Stromal cell of bone marrow (primary cell): ENCODE data around the gene TNK1.
"Not testable (repeated sequence)": the region's sequence is repeated elsewhere in the genome, so short reads cannot be mapped to it uniquely, and the experiment has no call there.

Source experiments
- DNase-seq: peaks from one replicate; pipeline ENCODE4 v3.0.0-alpha.2; 2012; ENCODE audit warnings: low read depth

TNK1 gene

GRCh38 chr17:7380855-7381683, at the start of gene TNK1:
TNK1 (plus strand) TSS chr17:7381089; CDS start chr17:7382927, 1,838 bp downstream.
- no peak for DNase-seq

DNA sequence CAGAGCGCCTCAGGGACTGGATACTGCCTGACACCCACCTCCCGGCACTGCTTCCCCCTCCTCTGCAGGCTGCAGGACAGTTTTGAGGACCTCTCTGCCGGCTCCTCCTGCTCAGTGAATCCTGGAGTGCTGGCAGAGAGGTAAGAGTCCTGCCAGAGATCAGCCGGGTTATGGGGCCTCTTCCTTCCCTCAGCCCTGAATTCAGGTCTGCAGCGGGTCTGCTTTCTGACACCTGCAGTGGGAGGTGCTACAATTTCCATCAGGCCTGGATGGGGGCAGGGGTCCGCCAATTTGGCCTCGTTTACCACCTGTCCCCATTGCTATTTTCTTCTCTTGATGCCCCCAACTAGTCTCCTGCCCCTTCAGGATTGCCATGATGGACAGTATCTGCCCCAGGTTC, 48.8 kb upstream of the TNK1 start:
- no peak for DNase-seq

- not testable (repeated sequence) for DNase-seq
Observed at GRCh38 chr17:7332600-7333069, 48.3 kb upstream of the TNK1 start.

DNA sequence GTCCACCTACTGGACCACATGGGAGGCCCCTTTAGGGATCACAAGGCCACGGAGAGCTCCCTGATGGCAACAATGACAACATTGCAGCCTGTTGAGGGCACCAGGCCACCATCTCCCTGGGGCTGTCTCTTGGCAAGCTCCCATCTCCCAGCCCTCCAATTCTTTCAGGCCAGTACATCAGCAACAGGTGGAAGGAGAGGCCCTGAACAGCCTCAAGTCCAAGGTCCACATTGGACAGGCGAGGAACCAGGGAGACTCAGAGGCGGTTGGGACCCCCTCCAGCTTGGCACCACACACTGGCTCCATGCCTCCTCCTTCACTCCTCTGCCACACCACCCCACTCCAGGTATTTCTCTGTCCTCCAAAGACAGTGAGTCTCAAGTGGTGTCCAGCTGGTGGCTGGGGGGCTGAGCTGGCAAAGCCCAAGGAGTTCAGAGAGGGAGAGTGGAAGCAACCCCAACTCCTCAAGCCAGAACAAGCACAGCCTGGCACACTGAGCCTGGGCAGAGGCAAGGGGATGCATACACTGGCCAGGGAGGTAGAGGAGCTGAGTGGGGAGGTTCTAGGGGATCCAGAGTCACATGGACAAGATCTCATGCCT, 45.9 kb upstream of the TNK1 start:
- no peak for DNase-seq

- not testable (repeated sequence) for DNase-seq
Observed at GRCh38 chr17:7335765-7336164, 45.1 kb upstream of the TNK1 start.

GRCh38 chr17:7336240-7337175, 44.4 kb upstream of the TNK1 start, which contains the start of gene ACAP1:
ACAP1 (plus strand) TSS chr17:7336529; CDS start chr17:7336735, 206 bp downstream.
- no peak for DNase-seq

DNA sequence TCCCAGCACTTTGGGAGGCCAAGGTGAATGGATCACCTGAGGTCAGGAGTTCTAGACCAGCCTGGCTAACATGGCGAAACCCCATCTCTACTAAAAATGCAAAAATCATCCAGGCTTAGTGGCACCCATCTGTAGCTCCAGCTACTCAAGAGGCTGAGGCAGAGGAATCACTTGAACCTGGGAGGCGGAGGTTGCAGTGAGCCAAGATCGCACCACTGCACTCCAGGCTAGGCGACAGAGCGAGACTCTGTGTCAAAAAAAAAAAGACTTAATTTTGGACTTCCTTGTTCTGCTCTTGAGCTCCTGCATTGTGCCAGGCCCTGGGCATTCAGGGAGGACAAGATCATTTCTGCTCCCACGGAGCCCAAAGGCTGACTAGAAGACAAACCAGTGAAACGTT, 43.3 kb upstream of the TNK1 start:
- DNase-seq = not testable (repeated sequence)

DNA sequence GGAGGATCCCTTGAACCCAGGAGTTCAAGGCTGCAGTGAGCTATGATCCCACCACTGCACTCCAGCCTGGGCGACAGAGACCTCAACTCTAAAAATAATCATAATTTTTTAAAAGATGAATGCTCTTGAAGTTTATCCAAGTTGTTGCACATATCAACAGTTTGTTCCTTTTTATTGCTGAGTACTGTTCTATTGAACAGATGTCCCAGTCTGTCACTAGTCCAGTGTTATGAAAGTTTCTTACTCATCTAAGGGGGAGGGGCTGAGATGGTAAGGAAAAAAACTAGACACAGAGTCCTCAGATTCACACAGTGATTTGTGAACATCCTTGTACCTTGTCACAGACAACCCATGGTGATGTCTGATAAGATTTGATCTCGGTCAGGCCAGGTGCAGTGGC, 40.7 kb upstream of the TNK1 start:
- DNase-seq = no peak

DNA sequence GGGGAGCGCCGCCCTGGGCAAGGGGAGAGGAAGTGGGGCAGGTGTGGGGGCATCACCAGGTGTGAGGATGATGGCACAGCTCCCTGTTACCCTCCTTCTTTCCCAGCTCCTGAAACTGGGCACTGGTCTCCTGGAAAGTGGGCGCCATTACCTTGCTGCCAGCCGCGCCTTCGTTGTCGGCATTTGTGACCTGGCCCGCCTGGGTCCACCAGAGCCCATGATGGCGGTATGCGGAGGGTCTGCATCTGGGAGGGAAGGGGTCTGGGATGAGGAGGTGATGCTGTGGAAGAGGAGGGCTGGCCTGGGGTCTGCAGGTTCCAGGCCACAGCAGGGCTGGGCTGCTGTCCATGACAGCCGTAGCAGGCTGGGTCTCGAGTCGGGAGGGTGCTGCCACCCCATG, 39.0 kb upstream of the TNK1 start:
- DNase-seq = no peak

- DNase-seq = no peak
Observed at GRCh38 chr17:7343250-7343649, 37.6 kb upstream of the TNK1 start.

- DNase-seq = no peak
Observed at GRCh38 chr17:7346761-7347614, 33.9 kb upstream of the TNK1 start.

- DNase-seq = no peak
Observed at GRCh38 chr17:7347630-7348477, 33.0 kb upstream of the TNK1 start.

- peak; percentile 34 for DNase-seq
Observed at GRCh38 chr17:7348478-7349242, 32.2 kb upstream of the TNK1 start.

DNA sequence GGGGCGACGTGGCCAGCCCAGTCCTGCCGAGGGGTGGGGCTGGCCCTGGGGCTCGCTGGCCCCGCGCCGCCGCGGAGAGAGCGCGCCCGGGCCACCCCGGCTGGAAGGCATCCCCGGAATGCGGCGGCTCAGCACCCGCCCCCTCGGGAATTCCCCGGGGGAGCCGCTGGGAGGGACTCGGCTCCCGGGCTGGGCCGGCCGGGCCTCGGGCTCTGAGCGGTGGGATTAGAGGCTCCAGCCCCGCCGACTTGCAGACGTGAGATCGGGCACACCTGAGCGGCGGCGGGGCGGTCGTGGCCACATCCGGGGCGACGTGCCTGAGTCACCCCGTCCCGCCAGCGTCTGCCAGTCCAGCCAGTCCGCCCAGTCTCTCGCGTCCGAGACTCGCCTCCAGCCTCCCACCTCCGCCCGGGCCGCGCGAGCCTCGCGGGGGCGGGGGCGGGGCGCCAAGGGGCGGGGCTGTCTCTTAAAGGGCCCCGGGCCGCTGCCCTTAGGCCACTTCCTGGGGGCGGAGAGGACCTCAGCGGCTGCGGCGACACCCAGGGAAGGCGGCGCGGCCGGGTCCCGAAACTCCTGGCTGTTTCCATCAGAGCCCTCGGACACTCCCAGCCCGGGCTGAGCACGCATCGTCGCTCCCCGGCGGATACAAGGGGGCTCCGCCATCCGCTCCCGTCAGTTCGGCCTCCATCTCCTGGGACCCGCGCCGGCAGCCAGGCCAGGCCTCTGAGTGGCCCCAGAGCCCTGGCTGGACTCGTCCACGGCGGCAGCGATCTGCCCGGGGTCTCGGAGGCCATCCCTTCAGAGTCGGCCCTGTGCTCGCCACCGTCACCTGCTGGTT, 29.0 kb upstream of the TNK1 start, which contains the start of gene KCTD11:
Gene KCTD11 (plus strand): TSS at position 498 of the 838 bp plus-strand sequence.
- peak; percentile 82 for DNase-seq

- DNase-seq = no peak
Observed at GRCh38 chr17:7352503-7352889, 28.4 kb upstream of the TNK1 start.

GRCh38 chr17:7352910-7353635, 27.8 kb upstream of the TNK1 start:
- no peak for DNase-seq

- DNase-seq = no peak
Observed at GRCh38 chr17:7354262-7354843, 26.5 kb upstream of the TNK1 start.
